GM12892 (cell line): ENCODE data around the gene MPRIP.

ENCODE experiments used
- POLR2AphosphoS5 ChIP-seq: IDR thresholded peaks from 2 replicates; pipeline ENCODE4 v1.6.1; 2011; ENCODE audit warnings: low read depth, low read length, control low read depth
- TAF1 ChIP-seq: IDR thresholded peaks from 2 replicates; pipeline ENCODE4 v1.6.1; 2011; ENCODE audit warnings: low read depth, mild to moderate bottlenecking, control low read depth, low read length, borderline replicate concordance

DNA sequence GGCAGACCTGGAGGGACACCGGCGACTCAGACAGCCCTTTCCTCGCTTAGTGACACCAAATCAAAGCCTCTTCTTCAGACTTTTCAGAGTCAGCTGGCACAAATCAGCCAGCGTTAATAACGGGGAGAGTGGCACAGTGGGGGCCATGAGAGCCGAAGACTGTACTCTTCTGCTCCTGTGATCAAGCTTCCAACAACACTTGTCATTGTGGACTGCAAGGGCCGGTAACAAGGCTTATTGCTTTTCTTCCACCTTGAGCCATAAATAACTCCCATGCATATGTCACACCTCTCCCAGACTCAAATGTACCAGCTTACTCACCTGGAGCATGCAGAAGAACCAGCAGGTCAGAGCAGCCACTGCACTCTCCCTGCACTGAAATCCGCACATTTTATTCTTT is 181.9 kb downstream of the MPRIP start:
- TF ChIP-seq POLR2AphosphoS5 = no peak
- TF ChIP-seq TAF1 = no peak
